ENCODE results near the gene SCN1A. TPM values are rescaled to one million over a fixed set of nuclear protein-coding genes. Genes with fewer than 3 reads are reported as not detected.

The SCN1A gene
- total RNA-seq, 1 donor from 2014 or later: not detected

DNA sequence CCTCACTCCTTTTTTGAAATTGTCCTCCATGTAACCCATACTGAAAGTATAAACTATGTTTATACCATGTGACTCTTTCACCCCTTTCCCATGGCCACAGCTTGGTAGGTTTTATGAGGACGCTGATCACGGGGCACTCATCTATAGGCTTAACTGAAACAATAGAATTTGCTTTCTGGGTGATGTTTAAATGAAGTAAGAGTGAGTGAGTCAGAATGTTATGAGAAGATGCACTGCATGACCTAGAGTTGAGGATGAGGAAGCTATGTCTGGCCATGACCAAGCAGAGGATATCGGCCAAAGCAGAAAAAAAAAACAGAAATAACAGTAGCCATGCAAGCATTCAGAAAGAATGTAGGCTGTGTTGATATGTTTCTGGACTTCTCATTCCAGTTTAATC, 34.9 kb downstream of the SCN1A start:
- ChIA-PET CTCF (no interaction called here), POLR2A (no interaction called here)
- intact Hi-C loops (cut with micrococcal nuclease): no loop called here
- no peak overlapping the region for H3K4me3 Mint-ChIP-seq
- peaks cover 2% of the 10 kb centered on the region for H3K27me3 Mint-ChIP-seq
- no peaks in the 10 kb centered on the region for H3K36me3 Mint-ChIP-seq (ENCODE audit: low read depth)
- ATAC-seq (ENCODE audit: low read depth) (no peak), DNase-seq (no peak)
- no peaks in the 10 kb centered on the region for H3K4me1 Mint-ChIP-seq
- no peaks in the 10 kb centered on the region for H3K9me3 Mint-ChIP-seq
- H3K27ac Mint-ChIP-seq: no peak overlapping the region
- TF ChIP-seq, protein P1, sequence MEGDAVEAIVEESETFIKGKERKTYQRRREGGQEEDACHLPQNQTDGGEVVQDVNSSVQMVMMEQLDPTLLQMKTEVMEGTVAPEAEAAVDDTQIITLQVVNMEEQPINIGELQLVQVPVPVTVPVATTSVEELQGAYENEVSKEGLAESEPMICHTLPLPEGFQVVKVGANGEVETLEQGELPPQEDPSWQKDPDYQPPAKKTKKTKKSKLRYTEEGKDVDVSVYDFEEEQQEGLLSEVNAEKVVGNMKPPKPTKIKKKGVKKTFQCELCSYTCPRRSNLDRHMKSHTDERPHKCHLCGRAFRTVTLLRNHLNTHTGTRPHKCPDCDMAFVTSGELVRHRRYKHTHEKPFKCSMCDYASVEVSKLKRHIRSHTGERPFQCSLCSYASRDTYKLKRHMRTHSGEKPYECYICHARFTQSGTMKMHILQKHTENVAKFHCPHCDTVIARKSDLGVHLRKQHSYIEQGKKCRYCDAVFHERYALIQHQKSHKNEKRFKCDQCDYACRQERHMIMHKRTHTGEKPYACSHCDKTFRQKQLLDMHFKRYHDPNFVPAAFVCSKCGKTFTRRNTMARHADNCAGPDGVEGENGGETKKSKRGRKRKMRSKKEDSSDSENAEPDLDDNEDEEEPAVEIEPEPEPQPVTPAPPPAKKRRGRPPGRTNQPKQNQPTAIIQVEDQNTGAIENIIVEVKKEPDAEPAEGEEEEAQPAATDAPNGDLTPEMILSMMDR (IDR thresholded peaks at IDR 0.05): no peak

DNA sequence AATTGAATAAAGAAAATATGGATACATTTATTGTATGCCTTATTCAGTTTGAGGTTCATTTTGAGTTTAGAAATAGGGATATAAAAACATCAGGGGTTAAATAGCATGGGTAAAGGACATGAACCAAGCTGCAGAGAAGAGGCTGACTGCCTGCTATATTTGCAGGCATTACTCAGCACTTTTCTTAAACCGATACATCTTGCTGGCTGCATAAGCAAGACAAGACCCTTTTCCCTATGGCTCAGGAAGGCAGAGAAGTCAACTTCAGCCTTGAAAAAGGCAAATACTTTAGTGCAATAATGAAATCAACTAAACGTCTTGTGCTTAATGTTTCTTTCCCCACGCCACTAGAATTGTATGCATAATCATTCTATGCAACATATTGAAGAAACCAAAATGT, 36.4 kb downstream of the SCN1A start:
- DNase-seq (no peak), ATAC-seq (ENCODE audit: low read depth) (no peak)
- Mint-ChIP-seq H3K27ac (no peak overlapping the region), H3K4me1 (no peaks in the 10 kb centered on the region), H3K36me3 (ENCODE audit: low read depth) (no peaks in the 10 kb centered on the region), H3K9me3 (no peaks in the 10 kb centered on the region), H3K27me3 (peaks cover 2% of the 10 kb centered on the region), H3K4me3 (no peak overlapping the region)
- intact Hi-C loops (cut with micrococcal nuclease): no loop called here
- ChIA-PET CTCF (no interaction called here), POLR2A (no interaction called here)
- TF ChIP-seq, protein P1 (IDR thresholded peaks at IDR 0.05): no peak

DNA sequence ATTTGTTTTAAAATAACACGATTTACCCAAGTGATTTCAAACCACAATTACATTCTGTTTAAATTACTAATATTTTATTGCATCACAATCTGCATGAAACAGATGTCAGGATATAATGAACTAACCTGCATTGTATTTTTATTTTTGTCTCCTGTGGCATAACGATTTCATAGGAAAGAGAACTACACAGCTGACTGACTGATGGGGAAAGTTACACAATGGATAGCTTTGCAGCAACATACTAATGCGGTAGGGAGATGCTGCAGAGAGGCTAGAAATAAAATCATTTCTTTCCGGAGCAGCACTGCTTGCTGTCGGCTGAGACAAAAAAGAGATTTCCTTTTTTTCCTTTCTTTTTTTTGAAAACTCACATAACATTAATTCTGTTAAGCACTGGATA, 36.9 kb downstream of the SCN1A start:
- H3K36me3 Mint-ChIP-seq (ENCODE audit: low read depth): no peaks in the 10 kb centered on the region
- no peak overlapping the region for H3K27ac Mint-ChIP-seq
- no peak for ATAC-seq (ENCODE audit: low read depth)
- CTCF ChIA-PET: no interaction called here
- POLR2A ChIA-PET: no interaction called here
- peaks cover 2% of the 10 kb centered on the region for H3K27me3 Mint-ChIP-seq
- no peak overlapping the region for H3K4me3 Mint-ChIP-seq
- no peaks in the 10 kb centered on the region for H3K4me1 Mint-ChIP-seq
- TF ChIP-seq, protein P1 (IDR thresholded peaks at IDR 0.05): no peak
- no peaks in the 10 kb centered on the region for H3K9me3 Mint-ChIP-seq
- no peak for DNase-seq
- intact Hi-C loops (cut with micrococcal nuclease): no loop called here

DNA sequence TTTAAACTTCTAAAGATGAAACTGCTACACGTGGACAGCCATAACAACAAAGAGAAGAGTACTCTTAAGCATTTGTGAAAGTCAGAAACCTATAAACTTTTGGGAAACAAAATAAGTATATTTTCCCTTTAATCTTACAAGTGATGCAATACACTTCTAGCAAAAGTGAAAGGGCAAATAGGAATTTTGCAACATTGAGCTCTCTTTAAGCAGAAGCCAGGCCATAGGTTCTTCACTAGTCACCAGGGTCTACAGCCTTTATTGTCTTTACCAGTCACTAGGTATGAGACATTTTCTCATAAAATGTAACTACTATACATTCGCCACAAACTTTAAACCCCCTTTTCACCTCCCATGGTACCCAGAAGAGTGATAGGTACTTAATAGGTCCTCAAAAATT, 37.5 kb downstream of the SCN1A start:
- CTCF ChIA-PET: no interaction called here
- POLR2A ChIA-PET: no interaction called here
- no peak for DNase-seq
- Mint-ChIP-seq H3K27me3 (peaks cover 2% of the 10 kb centered on the region), H3K4me1 (no peaks in the 10 kb centered on the region), H3K4me3 (no peak overlapping the region), H3K36me3 (ENCODE audit: low read depth) (no peaks in the 10 kb centered on the region), H3K9me3 (no peaks in the 10 kb centered on the region), H3K27ac (no peak overlapping the region)
- intact Hi-C loops (cut with micrococcal nuclease): no loop called here
- TF ChIP-seq, protein P1 (IDR thresholded peaks at IDR 0.05): no peak
- ATAC-seq (ENCODE audit: low read depth): no peak

DNA sequence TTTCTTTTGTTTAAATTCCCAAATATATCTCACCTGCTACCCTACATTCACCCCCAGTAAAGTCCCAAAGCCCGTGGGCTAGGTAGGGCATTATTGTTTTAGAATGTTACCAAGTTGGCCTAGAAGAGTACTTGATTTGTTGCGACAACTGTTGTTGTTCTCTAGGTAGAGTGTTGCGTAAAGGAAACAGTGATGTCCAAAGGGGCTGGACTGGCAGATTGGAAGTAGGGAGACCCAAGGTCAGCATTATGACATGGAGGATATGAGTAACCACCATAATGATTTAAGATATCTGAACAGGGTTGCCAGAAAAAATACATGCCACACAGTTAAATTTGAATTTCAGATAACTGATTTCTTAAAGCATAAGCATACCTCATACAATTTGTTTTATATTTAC, 39.2 kb downstream of the SCN1A start:
- Mint-ChIP-seq H3K27ac (no peak overlapping the region), H3K27me3 (peaks cover 2% of the 10 kb centered on the region), H3K4me3 (no peak overlapping the region), H3K4me1 (no peaks in the 10 kb centered on the region), H3K36me3 (ENCODE audit: low read depth) (no peaks in the 10 kb centered on the region), H3K9me3 (no peaks in the 10 kb centered on the region)
- TF ChIP-seq, protein P1 (IDR thresholded peaks at IDR 0.05): no peak
- no peak for DNase-seq
- intact Hi-C loops (cut with micrococcal nuclease): no loop called here
- CTCF ChIA-PET: no interaction called here
- no peak for ATAC-seq (ENCODE audit: low read depth)
- POLR2A ChIA-PET: no interaction called here

All from activated B cell treated with CpG ODN at 0.5 μM for 24 hours (primary cell).